Mesenchymal stem cell (in vitro differentiated cells and primary cell): Measurements from ENCODE around the gene FBXL20.

ENCODE experiments used
- DNase-seq: peaks from one replicate; pipeline ENCODE4 v3.0.0-alpha.2; 2013
- H2AFZ ChIP-seq: one replicate; pipeline ENCODE4 v1.6.1; 2013; ENCODE audit warnings: low read depth, mild to moderate bottlenecking, control low read depth, inconsistent platforms, low read length, moderate library complexity
- H2AK5ac ChIP-seq: 2 replicates; pipeline ENCODE4 v1.6.1; 2013; ENCODE audit warnings: low read length, moderate library complexity, mild to moderate bottlenecking, inconsistent platforms; ENCODE audit not compliant: severe bottlenecking
- H2BK120ac ChIP-seq: one replicate; pipeline ENCODE4 v1.6.1; 2013; ENCODE audit warnings: low read depth, mild to moderate bottlenecking, inconsistent platforms, low read length, moderate library complexity
- H2BK12ac ChIP-seq, 2 experiments: one replicate each; pipeline ENCODE4 v1.6.1; 2013; ENCODE audit warnings: inconsistent platforms in 2 of 2, low read length in 2 of 2, mild to moderate bottlenecking in 2 of 2, moderate library complexity in 2 of 2, control low read depth in 1 of 2
- H2BK15ac ChIP-seq: one replicate; pipeline ENCODE4 v1.6.1; 2013; ENCODE audit warnings: mild to moderate bottlenecking, low read depth, inconsistent platforms; ENCODE audit not compliant: poor library complexity, severe bottlenecking
- H2BK5ac ChIP-seq: 2 replicates; pipeline ENCODE4 v1.6.1; 2013; ENCODE audit warnings: low read depth, mild to moderate bottlenecking, low read length, control low read depth, inconsistent platforms; ENCODE audit not compliant: poor library complexity, severe bottlenecking
- H3K14ac ChIP-seq, 2 experiments: one replicate each; pipeline ENCODE4 v1.6.1; 2013; ENCODE audit warnings: inconsistent platforms in 2 of 2, low read length in 2 of 2, control low read depth in 1 of 2, mild to moderate bottlenecking in 1 of 2, moderate library complexity in 1 of 2
- H3K18ac ChIP-seq, 2 experiments: one replicate each; pipeline ENCODE4 v1.6.1; 2013; ENCODE audit warnings: inconsistent platforms in 2 of 2, low read length in 2 of 2, control low read depth in 1 of 2, low read depth in 1 of 2, mild to moderate bottlenecking in 1 of 2
- H3K23ac ChIP-seq, 2 experiments: one replicate each; pipeline ENCODE4 v1.6.1; 2013; ENCODE audit warnings: inconsistent platforms in 2 of 2, low read length in 2 of 2, mild to moderate bottlenecking in 2 of 2, moderate library complexity in 2 of 2, control low read depth in 1 of 2
- H3K27ac ChIP-seq: 2 replicates; pipeline ENCODE4 v1.5.1; 2013; ENCODE audit warnings: mild to moderate bottlenecking, moderate library complexity, low read length, control low read depth, inconsistent platforms; ENCODE audit not compliant: poor library complexity, severe bottlenecking
- H3K27me3 ChIP-seq, 2 experiments: 2 replicates each; pipeline versions ENCODE4 v1.6.1 to v1.7.0; 2013; ENCODE audit warnings: low read length in 2 of 2, mild to moderate bottlenecking in 2 of 2, moderate library complexity in 2 of 2, control low read depth in 1 of 2, inconsistent platforms in 1 of 2; ENCODE audit not compliant: control insufficient read depth in 1 of 2, insufficient read depth in 1 of 2
- H3K36me3 ChIP-seq, 2 experiments: 2 replicates each; pipeline versions ENCODE4 v1.6.1 to v1.7.0; 2013; ENCODE audit warnings: low read length in 2 of 2, control low read depth in 1 of 2, inconsistent platforms in 1 of 2, low read depth in 1 of 2, mild to moderate bottlenecking in 1 of 2; ENCODE audit not compliant: insufficient read depth in 2 of 2, control insufficient read depth in 1 of 2
- H3K4ac ChIP-seq, 2 experiments: one replicate each; pipeline ENCODE4 v1.6.1; 2013; ENCODE audit warnings: inconsistent platforms in 2 of 2, low read length in 2 of 2, mild to moderate bottlenecking in 2 of 2, moderate library complexity in 2 of 2, control low read depth in 1 of 2, low read depth in 1 of 2
- H3K4me1 ChIP-seq: 2 replicates; pipeline ENCODE4 v1.6.1; 2013; ENCODE audit warnings: low read depth, low read length, control low read depth; ENCODE audit not compliant: control insufficient read depth, insufficient read depth
- H3K4me2 ChIP-seq: 2 replicates; pipeline ENCODE4 v1.6.1; 2013; ENCODE audit warnings: low read length, mild to moderate bottlenecking, inconsistent platforms; ENCODE audit not compliant: poor library complexity, severe bottlenecking
- H3K4me3 ChIP-seq, 2 experiments: 2 replicates each; pipeline versions ENCODE4 v1.5.1 to v1.7.0; 2013; ENCODE audit warnings: low read length in 2 of 2, mild to moderate bottlenecking in 2 of 2, control low read depth in 1 of 2, low read depth in 1 of 2; ENCODE audit not compliant: insufficient read depth in 1 of 2
- H3K79me1 ChIP-seq: replicated peaks from 2 replicates; pipeline ENCODE4 v1.6.1; 2013; ENCODE audit warnings: mild to moderate bottlenecking, control low read depth, low read length, inconsistent platforms; ENCODE audit not compliant: poor library complexity, severe bottlenecking
- H3K9ac ChIP-seq: 2 replicates; pipeline ENCODE4 v1.7.0; 2013; ENCODE audit warnings: mild to moderate bottlenecking, low read length, moderate library complexity
- H3K9me3 ChIP-seq: 2 replicates; pipeline ENCODE4 v1.7.0; 2013; ENCODE audit warnings: mild to moderate bottlenecking, low read length; ENCODE audit not compliant: control insufficient read depth
- H4K8ac ChIP-seq: one replicate; pipeline ENCODE4 v1.6.1; 2013; ENCODE audit warnings: inconsistent platforms, mild to moderate bottlenecking, low read length, moderate library complexity
- H4K91ac ChIP-seq: one replicate; pipeline ENCODE4 v1.6.1; 2013; ENCODE audit warnings: mild to moderate bottlenecking, low read length, inconsistent platforms
- WGBS: methylation state at CpG from one replicate; pipeline ENCODE4 v1.1.7; 2013; ENCODE audit warnings: mixed read lengths; 5-methylcytosine and 5-hydroxymethylcytosine counted together

The FBXL20 gene

DNA sequence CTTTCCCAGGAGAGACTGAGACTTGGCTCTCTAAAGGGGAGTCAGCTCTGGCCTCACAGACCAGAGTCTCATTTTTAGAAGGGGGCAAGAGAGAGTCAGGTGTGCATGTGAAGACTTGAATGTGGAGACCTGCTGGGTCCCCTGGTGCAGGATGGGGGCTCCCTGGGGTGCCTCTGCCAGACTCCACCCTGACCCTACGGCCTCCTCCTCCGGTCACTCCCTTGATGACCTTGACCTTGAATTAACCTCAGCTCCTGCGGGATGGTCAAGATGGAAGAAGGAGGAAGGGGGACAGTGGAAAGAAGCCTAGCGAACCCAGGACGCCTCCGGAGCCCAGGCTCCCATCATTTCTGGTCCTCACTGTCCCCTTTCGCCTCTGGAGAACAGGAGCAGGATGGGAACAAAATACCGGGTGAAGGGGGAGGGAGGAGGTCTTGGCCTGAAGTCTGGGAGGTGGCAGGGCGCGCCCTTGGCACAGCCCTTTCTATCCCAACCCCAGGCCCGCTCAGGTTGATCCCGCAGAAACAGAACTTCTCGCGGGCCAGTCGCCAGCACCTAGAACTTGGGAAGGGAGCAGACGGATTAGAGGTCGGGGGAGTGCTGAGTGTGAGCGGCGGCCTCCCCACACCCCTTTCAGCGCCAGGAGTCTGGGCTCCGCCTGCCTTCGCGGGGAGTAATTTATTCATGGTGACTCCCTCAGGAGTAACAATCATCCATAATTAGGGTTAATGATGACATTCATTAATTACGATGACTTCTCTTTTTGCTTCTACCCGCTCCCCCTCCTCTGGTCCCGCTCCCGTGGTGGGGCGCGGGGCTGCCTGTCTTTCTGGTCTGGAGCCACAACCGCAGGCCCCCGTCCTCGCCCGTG, 177.3 kb downstream of the FBXL20 start:
- no peak overlapping the region for H4K91ac ChIP-seq
- H2BK120ac ChIP-seq, result no peak overlapping the region
- no peak overlapping the region for H3K27ac ChIP-seq
- H3K23ac ChIP-seq, result no peak overlapping the region
- H2AK5ac ChIP-seq, result no peak overlapping the region
- H3K4me3 ChIP-seq, result no peak overlapping the region
- peaks cover 47 to 62% of the 10 kb centered on the region in 2 experiments for H3K27me3 ChIP-seq
- no peaks in the 10 kb centered on the region for H3K9me3 ChIP-seq
- no peak overlapping the region for H2BK5ac ChIP-seq
- no peaks in the 10 kb centered on the region for H3K79me1 ChIP-seq
- H3K9ac ChIP-seq, result no peak overlapping the region
- H3K14ac ChIP-seq, result no peak overlapping the region
- no peak overlapping the region for H2BK12ac ChIP-seq
- H3K36me3 ChIP-seq, result no peaks in the 10 kb centered on the region
- H4K8ac ChIP-seq, result no peak overlapping the region
- H2AFZ ChIP-seq, result no peak overlapping the region
- H3K4me2 ChIP-seq, result peak overlapping the region; percentile 38
- WGBS, result 21% methylated on average over 24 of the region's 33 CpGs
- H2BK15ac ChIP-seq, result no peak overlapping the region
- DNase-seq, result no peak
- H3K4me1 ChIP-seq, result peaks cover 15% of the 10 kb centered on the region
- no peak overlapping the region for H3K18ac ChIP-seq
- no peak overlapping the region for H3K4ac ChIP-seq

DNA sequence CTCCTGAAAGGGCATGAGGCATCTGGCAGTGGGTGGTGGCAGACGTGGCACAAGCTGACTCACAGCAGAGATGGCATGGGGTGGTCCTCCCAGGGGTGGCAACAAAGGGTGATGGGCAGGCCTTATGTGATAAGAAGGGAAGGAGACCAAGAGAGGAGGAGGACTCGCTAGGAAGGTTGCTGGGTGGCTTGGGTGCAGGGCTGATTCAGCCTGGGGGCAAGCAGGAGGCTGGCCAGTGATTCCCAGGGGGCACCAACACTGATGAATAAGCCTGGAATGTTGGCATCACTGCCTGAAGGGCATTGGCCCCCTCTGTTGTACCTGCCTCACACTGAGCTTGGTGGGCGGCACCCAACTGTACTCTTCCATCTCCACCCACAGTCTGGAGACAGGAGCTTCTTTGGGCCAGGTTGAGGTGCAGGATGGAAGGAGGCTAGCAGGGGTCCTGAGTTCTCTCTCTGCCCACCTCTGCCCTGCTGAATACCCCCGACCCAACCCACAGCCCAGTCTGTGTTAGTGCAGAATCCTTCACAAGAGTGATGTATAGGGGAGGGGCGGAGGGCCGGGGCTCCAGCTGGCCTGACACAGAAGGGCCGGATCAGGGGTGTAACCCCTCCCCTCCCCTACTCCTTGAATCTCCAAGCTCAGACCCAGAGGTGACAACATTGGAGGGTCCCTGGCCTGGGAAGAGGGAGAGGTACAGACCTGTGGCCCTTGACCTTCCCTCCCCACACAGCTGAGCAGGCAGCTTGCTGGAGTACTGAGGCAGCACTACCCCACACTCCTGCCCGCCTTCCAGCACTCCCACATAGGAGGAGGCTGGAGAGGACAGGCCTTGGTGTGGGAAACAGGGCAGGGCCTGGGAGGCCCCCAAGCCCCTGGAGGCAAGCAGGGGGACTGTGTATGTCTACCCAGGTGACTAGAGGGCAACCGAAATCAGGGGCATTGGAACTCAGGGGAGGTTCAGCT, 178.3 kb downstream of the FBXL20 start:
- Histone ChIP-seq H3K14ac (no peak overlapping the region), H3K9ac (no peak overlapping the region), H4K91ac (no peak overlapping the region), H3K79me1 (no peaks in the 10 kb centered on the region), H3K4me1 (peaks cover 16% of the 10 kb centered on the region), H3K27ac (no peak overlapping the region), H3K4ac (no peak overlapping the region), H2AK5ac (no peak overlapping the region), H2BK12ac (no peak overlapping the region), H3K23ac (no peak overlapping the region), H2BK120ac (no peak overlapping the region), H3K4me3 (no peak overlapping the region), H2BK5ac (no peak overlapping the region), H3K36me3 (no peaks in the 10 kb centered on the region), H3K4me2 (no peak overlapping the region), H3K18ac (no peak overlapping the region), H4K8ac (no peak overlapping the region), H3K27me3 (peaks cover 50 to 71% of the 10 kb centered on the region in 2 experiments), H3K9me3 (no peaks in the 10 kb centered on the region), H2AFZ (no peak overlapping the region), H2BK15ac (no peak overlapping the region)
- no peak for DNase-seq
- 88% methylated on average over 4 of the region's 9 CpGs for WGBS

DNA sequence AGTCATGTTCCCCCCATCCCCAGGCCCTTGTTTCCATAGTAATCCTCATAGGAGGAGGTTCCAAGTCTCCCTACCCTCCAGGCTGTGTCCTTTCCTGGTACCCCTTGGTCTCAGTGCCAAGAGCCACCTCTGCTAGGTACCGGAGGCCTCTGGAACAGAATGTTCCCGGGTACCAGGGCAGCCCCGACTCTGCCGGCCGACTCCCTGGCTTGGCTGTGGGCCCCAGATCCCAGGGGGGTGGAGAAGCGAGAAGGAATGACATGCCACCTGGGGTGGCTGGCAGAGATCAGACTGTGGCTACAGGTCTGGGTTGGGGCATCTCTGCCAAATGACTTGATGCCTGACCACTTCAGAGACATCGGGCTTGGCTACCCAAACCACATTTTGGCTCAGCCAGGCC, 179.3 kb downstream of the FBXL20 start:
- Histone ChIP-seq H2BK120ac (no peak overlapping the region), H2BK5ac (no peak overlapping the region), H3K18ac (no peak overlapping the region), H3K4ac (no peak overlapping the region), H4K91ac (no peak overlapping the region), H2AFZ (no peak overlapping the region), H3K27me3 (peaks cover 48 to 73% of the 10 kb centered on the region in 2 experiments), H3K36me3 (no peaks in the 10 kb centered on the region), H3K4me1 (peaks cover 21% of the 10 kb centered on the region), H2AK5ac (no peak overlapping the region), H3K4me3 (no peak overlapping the region), H3K23ac (no peak overlapping the region), H3K27ac (no peak overlapping the region), H3K9me3 (no peaks in the 10 kb centered on the region), H4K8ac (no peak overlapping the region), H2BK12ac (no peak overlapping the region), H2BK15ac (no peak overlapping the region), H3K9ac (no peak overlapping the region), H3K14ac (no peak overlapping the region), H3K4me2 (no peak overlapping the region), H3K79me1 (no peaks in the 10 kb centered on the region)
- DNase-seq, result no peak
- WGBS, result 91% methylated on average over 7 of the region's 7 CpGs

DNA sequence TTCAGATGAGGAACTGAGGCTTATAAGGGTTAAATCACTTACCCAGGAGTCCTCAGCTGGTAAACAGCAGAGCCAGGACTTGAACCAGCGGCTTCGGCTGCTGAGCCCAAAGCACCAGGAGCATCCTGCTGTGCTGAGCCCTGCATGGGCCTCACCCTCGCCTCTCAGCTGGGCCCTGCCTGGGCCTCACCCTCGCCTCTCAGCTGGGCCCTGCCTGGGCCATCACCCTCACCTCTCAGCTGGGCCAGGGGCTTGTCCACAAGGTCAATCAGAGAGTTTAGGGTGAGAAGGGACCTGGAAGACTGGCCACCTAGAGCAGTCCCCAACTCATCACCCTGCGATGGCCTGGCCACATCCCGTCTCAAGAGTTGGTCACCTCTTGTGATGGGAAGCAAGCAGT, 179.9 kb downstream of the FBXL20 start:
- 92% methylated on average over 6 of the region's 6 CpGs for WGBS
- H4K8ac ChIP-seq, result no peak overlapping the region
- H3K9ac ChIP-seq, result no peak overlapping the region

More for the DNA sequence above, 179.9 kb downstream of the FBXL20 start:
- Histone ChIP-seq H4K91ac (no peak overlapping the region), H2BK120ac (no peak overlapping the region), H3K18ac (no peak overlapping the region), H3K27me3 (peaks cover 48 to 73% of the 10 kb centered on the region in 2 experiments), H3K36me3 (no peaks in the 10 kb centered on the region), H2BK15ac (no peak overlapping the region), H2AK5ac (no peak overlapping the region), H3K79me1 (no peaks in the 10 kb centered on the region), H3K9me3 (no peaks in the 10 kb centered on the region), H3K23ac (no peak overlapping the region), H2BK5ac (no peak overlapping the region), H3K27ac (no peak overlapping the region), H3K4me1 (peaks cover 21% of the 10 kb centered on the region), H3K4me3 (no peak overlapping the region), H2AFZ (no peak overlapping the region), H2BK12ac (no peak overlapping the region), H3K4ac (no peak overlapping the region), H3K14ac (no peak overlapping the region), H3K4me2 (no peak overlapping the region)
- no peak for DNase-seq
